Stimulated activated naive CD8-positive, alpha-beta T cell treated with anti-CD3 and anti-CD28 coated beads, Interleukin-15, amount 100 ng/mL, for 72 hours (primary cell): Measurements from ENCODE around the gene ANKRD33.

ENCODE experiments used
- ATAC-seq: fragments of 150-1000 bp; cut with Tn5 transposase; 2 replicates; pipeline ENCODE4 v1.10.0; 2021; ENCODE audit warnings: mild to moderate bottlenecking, moderate library complexity
- DNase-seq, 2 donors: peaks; one replicate each; pipeline ENCODE4 v3.0.0; 2021 to 2022
- H3K27ac Mint-ChIP-seq, 2 donors: one replicate each; pipeline ENCODE4 v1.8.0; 2022; ENCODE audit warnings: mild to moderate bottlenecking in 2 of 2, mixed read lengths in 2 of 2, moderate library complexity in 2 of 2
- H3K27me3 Mint-ChIP-seq: one replicate; pipeline ENCODE4 v1.8.0; 2022; ENCODE audit warnings: mixed read lengths
- H3K4me1 Mint-ChIP-seq: one replicate; pipeline ENCODE4 v1.8.0; 2022; ENCODE audit warnings: mild to moderate bottlenecking, mixed read lengths
- H3K4me3 Mint-ChIP-seq, 2 donors: one replicate each; pipeline ENCODE4 v1.8.0; 2022; ENCODE audit warnings: mild to moderate bottlenecking in 2 of 2, mixed read lengths in 2 of 2, moderate library complexity in 1 of 2
- H3K9me3 Mint-ChIP-seq, 2 donors: one replicate each; pipeline ENCODE4 v1.8.0; 2022; ENCODE audit warnings: mixed read lengths in 2 of 2

Gene ANKRD33

DNA sequence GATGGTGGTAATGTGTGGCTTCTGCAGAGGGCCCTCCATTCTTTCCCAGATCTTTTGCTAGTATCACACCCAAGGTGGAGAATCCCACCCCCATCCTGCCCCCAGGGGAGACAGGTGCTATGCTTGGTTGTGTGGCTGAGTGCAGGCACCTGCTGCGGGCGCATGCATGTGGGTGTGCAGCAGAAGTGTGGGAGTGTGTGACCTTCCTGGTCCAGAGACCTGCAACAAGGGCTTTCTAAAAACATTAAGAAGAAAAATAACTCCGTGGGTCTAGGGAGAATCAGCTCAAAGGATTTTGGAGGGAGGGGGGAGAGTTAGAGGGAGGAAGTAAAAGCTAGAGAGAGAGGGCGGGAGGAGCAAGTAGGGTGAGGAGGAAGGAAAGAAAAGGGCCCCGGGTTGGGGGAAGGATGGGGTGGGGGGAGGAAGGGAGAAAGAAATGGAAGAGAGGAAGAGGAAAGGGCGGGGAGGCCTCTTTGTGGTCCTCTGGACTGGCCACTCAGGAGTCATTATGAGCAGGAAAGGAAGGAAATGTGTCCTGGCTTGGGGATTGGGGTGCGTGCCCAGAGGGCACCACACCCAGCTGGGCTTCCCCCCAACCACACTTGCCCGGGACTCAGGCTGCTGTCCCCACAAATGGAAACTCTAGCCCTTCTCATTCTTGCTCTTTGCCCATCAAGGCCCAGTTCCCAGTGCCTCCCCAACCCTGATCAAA lies 36.3 kb upstream of the ANKRD33 start:
- no peak overlapping the region for H3K4me3 Mint-ChIP-seq
- H3K27me3 Mint-ChIP-seq: peaks cover 58% of the 10 kb centered on the region

DNA sequence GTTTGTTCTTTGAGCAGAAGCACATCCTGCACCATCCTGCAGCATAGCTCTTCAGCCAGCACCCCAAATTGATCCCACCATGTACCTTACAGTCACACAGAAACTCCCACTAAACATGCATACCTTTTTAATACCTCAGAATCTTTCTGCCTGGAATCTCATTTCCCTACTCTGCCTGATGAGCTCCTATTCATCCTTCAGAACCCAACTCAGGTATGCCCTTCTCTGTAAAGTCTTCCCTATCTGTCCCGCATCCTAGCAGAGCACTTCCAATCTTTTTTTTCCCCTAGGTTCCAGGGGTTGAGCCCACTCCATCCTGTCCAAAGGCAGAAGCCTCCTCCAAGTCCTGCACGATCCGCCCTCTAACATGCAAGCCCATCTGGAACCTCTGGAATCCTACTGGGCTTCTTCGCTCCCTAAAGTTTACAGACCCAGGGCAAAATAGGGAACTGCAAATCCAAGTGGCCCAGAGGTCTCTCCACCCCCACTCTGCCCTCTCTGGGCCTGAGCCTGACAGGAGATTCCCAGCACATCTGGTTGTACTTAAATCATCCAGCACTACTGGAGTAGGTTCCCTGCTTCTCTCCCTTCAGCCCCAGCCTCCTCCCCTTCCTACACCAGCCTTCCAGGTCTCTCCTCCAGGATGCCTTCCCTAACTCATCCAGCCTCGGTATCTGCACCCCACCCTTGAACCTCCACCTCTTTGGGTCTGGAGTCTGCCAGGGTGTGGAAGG lies 35.3 kb upstream of the ANKRD33 start:
- Mint-ChIP-seq H3K27me3 (peaks cover 58% of the 10 kb centered on the region), H3K27ac (no peak overlapping the region), H3K4me3 (no peak overlapping the region), H3K9me3 (no peaks in the 10 kb centered on the region), H3K4me1 (peaks cover 20% of the 10 kb centered on the region)
- DNase-seq (no peak), ATAC-seq (no peak)

More for the DNA sequence above, 36.3 kb upstream of the ANKRD33 start:
- no peak for ATAC-seq
- H3K27ac Mint-ChIP-seq: no peak overlapping the region
- no peak for DNase-seq
- no peaks in the 10 kb centered on the region for H3K9me3 Mint-ChIP-seq
- peaks cover 25% of the 10 kb centered on the region for H3K4me1 Mint-ChIP-seq

DNA sequence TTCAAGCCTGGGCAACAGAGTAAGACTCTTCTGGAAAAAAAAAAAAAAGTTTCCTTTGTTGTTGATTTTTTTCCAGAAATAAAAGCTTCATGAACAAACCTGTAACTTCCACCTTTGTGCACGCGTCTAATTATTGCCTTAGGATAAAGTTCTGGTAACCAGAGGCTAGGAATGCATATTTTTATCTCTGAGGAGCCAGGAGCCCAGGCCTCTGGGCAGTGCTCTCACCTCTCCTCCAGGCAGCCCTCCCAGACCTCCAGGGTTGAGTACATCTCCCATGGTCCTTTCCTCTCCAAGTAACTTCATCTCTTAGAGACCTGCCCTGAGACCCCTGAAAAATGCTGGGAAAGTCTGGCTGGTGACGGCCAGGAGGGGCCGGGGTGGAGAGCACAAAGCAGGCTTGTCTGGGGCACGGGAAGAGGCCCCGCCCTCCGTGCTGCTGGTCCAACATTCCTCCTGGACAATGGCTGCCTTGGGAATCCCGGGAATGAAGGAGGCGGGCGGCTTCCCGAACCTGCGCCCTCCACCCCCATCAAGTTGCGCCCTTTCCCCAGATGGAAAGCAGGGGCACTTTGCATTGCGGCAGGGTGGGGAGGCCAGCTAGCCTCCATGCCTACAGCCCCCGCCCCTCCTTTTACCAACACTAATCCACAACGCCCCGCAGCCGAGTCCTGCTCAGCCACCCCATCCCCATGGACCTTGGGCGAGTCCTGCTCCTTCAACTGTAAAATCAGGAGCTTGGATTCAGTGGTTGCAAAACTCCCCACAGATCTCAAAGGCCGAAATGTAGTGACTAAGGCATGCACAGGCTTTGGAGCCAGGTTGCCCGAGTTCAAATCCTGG lies 32.1 kb upstream of the ANKRD33 start:
- Mint-ChIP-seq H3K4me3 (no peak overlapping the region), H3K27me3 (peaks cover 49% of the 10 kb centered on the region), H3K9me3 (no peaks in the 10 kb centered on the region), H3K4me1 (peaks cover 9% of the 10 kb centered on the region), H3K27ac (peak overlapping the region in 1 of 2 donors; percentile 49)
- no peak for ATAC-seq
- DNase-seq: no peak

DNA sequence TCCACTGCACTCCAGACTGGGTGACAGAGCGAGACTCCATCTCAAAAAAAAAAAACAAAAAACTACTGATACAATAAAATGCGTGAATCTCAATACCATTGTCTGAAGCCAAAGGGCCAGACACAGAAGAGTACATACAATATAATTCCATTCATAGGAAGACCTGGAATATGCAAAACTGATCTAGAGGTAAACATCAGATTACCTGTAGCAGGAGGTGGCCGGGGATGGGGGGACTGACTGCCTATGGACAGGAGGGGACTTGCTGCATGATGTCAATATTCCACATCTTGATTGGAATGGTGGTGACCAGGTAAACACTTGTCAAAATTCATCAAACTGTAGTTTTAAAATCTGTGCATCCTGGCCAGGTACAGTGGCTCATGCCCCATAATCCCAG lies 26.9 kb upstream of the ANKRD33 start:
- H3K9me3 Mint-ChIP-seq: no peaks in the 10 kb centered on the region
- ATAC-seq (no peak), DNase-seq (no peak)
- H3K4me3 Mint-ChIP-seq: no peak overlapping the region
- H3K27me3 Mint-ChIP-seq: peaks cover 75% of the 10 kb centered on the region
- peaks cover 15% of the 10 kb centered on the region for H3K4me1 Mint-ChIP-seq
- no peak overlapping the region for H3K27ac Mint-ChIP-seq

DNA sequence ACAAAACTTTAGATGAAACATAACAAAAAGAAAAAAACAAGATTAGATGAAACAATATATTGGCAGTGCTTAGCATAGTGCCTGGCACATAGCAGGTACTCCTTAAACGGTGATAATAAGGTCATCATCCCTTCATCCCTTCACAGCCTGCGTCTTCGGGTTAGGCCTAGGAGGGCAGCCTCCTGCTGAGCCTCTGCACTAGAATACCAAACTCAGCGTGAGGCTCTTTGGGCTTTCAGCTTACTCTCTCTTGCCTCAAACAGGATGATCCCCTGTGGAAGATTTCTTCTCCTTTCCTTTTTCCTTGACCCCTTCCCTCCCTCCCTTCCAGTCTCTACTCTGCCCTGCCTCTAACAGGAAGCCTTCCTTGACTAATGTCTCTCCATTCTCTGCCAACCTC lies 25.0 kb upstream of the ANKRD33 start:
- ATAC-seq (no peak), DNase-seq (no peak)
- Mint-ChIP-seq H3K4me3 (no peak overlapping the region), H3K9me3 (no peaks in the 10 kb centered on the region), H3K27ac (no peak overlapping the region), H3K4me1 (peaks cover 15% of the 10 kb centered on the region), H3K27me3 (peaks cover 74% of the 10 kb centered on the region)

- DNase-seq (no peak), ATAC-seq (peak; percentile 13)
- Mint-ChIP-seq H3K27me3 (peaks cover 79% of the 10 kb centered on the region), H3K9me3 (no peaks in the 10 kb centered on the region), H3K27ac (no peak overlapping the region), H3K4me3 (peak overlapping the region; percentile 60 to 65), H3K4me1 (peaks cover 16% of the 10 kb centered on the region)
Measured at GRCh38 chr12:51863363-51863932, 24.5 kb upstream of the ANKRD33 start.

- ATAC-seq (peak; percentile 88), DNase-seq (peak in 1 of 2 donors; percentile 41)
- no peaks in the 10 kb centered on the region for H3K9me3 Mint-ChIP-seq
- peaks cover 84% of the 10 kb centered on the region for H3K27me3 Mint-ChIP-seq
- H3K27ac Mint-ChIP-seq: no peak overlapping the region
- peak overlapping the region; percentile 48 to 60 for H3K4me3 Mint-ChIP-seq
- peaks cover 22% of the 10 kb centered on the region for H3K4me1 Mint-ChIP-seq
Measured at GRCh38 chr12:51863933-51864832, 23.7 kb upstream of the ANKRD33 start.

GRCh38 chr12:51864833-51865670 lies 22.9 kb upstream of the ANKRD33 start:
- peaks cover 87% of the 10 kb centered on the region for H3K27me3 Mint-ChIP-seq
- H3K4me1 Mint-ChIP-seq: peaks cover 29% of the 10 kb centered on the region
- peak overlapping the region; percentile 48 to 56 for H3K4me3 Mint-ChIP-seq
- no peak overlapping the region for H3K27ac Mint-ChIP-seq
- H3K9me3 Mint-ChIP-seq: no peaks in the 10 kb centered on the region
- DNase-seq: no peak
- no peak for ATAC-seq

GRCh38 chr12:51865757-51866270 lies 22.1 kb upstream of the ANKRD33 start:
- no peak for ATAC-seq
- no peak overlapping the region for H3K27ac Mint-ChIP-seq

GRCh38 chr12:51866324-51866723 lies 21.6 kb upstream of the ANKRD33 start:
- peaks cover 39% of the 10 kb centered on the region for H3K4me1 Mint-ChIP-seq
- ATAC-seq (no peak), DNase-seq (no peak)
- peaks cover 93% of the 10 kb centered on the region for H3K27me3 Mint-ChIP-seq
- no peak overlapping the region for H3K27ac Mint-ChIP-seq
- H3K9me3 Mint-ChIP-seq: no peaks in the 10 kb centered on the region
- no peak overlapping the region for H3K4me3 Mint-ChIP-seq

More at GRCh38 chr12:51865757-51866270, 22.1 kb upstream of the ANKRD33 start:
- Mint-ChIP-seq H3K9me3 (no peaks in the 10 kb centered on the region), H3K4me3 (no peak overlapping the region), H3K4me1 (peaks cover 36% of the 10 kb centered on the region), H3K27me3 (peaks cover 93% of the 10 kb centered on the region)
- DNase-seq: no peak

DNA sequence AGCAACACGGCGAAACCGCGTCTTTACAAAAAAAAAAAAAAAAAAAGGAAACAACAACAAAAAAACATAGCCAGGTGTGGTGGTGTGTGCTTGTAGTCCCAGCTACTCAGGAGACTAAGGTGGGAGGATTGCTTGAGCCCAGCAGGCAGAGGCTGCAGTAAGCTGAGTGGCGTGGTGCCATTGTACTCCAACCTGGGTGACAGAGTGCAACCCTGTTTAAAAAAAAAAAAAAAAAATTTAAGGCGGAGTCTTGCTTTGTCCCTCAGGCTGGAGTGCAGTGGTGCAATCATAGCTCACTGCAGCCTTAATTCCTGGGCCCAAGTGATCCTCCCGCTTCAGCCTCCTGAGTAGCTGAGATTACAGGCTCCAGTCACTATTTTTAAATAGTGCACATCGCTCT lies 21.1 kb upstream of the ANKRD33 start:
- DNase-seq: no peak
- Mint-ChIP-seq H3K27me3 (peaks cover 93% of the 10 kb centered on the region), H3K27ac (no peak overlapping the region), H3K9me3 (no peaks in the 10 kb centered on the region), H3K4me3 (no peak overlapping the region), H3K4me1 (peaks cover 39% of the 10 kb centered on the region)
- no peak for ATAC-seq

DNA sequence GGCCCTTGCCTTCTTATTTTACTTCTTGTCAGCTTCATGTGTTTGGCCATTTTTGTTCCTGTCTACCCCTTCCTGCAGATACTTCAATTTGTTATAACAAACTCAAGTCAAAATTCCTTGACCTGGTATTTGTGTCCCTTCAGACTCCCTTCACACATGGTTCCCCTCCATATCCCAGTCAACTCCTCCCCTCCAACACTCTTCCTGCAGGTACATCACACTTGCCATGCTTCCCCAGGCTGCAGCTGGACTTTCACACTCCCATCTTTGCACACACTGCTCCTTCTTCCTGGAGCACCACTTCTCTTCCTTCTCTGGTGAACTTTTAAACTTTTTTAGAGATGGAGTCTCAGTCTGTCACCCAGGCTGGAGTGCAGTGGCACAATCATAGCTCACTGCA lies 20.5 kb upstream of the ANKRD33 start:
- no peak overlapping the region for H3K4me3 Mint-ChIP-seq
- H3K27me3 Mint-ChIP-seq: peaks cover 88% of the 10 kb centered on the region
- H3K4me1 Mint-ChIP-seq: peaks cover 39% of the 10 kb centered on the region
- H3K27ac Mint-ChIP-seq: no peak overlapping the region
- ATAC-seq (no peak), DNase-seq (no peak)
- no peaks in the 10 kb centered on the region for H3K9me3 Mint-ChIP-seq

DNA sequence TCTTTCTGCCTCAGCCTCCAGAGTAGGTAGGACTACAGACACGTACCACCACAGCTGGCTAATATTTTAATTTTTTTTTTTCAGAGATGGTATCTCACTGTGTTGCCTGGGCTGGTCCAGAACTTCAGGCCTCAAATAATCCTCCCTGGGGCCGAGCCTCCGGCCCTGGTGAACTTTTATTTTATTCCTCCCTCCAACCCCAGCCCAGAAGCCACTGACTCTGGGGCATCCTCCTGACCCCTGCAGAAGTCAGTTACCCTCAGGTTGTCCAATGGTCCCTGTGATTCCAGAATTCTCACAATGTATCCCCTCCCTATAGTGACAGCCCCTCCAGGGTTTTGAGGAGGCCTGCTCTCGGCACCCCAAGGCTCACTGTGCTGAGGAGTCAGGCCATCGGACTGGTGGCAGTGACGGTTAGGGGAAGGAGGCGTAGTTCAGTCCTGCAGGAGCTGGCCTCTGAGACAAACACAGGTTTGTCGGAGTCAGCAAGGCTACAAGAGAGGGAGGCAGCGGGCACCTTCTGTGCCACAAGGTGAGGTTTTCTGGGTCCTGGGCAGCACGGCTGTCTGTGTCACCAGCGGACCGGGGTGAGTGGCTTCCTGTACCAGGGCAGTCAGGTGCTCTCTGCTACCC lies 20.0 kb upstream of the ANKRD33 start:
- H3K27me3 Mint-ChIP-seq: peaks cover 82% of the 10 kb centered on the region
- peaks cover 39% of the 10 kb centered on the region for H3K4me1 Mint-ChIP-seq
- DNase-seq (no peak), ATAC-seq (no peak)
- no peak overlapping the region for H3K27ac Mint-ChIP-seq
- H3K9me3 Mint-ChIP-seq: no peaks in the 10 kb centered on the region
- peak overlapping the region in 1 of 2 donors; percentile 1 for H3K4me3 Mint-ChIP-seq
